Endodermal cell (in vitro differentiated cells): ENCODE results near the gene RNLS. TPM values are rescaled to one million over a fixed set of nuclear protein-coding genes. Genes with fewer than 3 reads are reported as not detected.

Experiments used
- DNase-seq: peaks from one replicate; pipeline ENCODE4 v3.0.0-alpha.2; 2017
- H3K27ac ChIP-seq: 2 replicates; pipeline ENCODE4 v1.5.1; 2013; ENCODE audit warnings: mild to moderate bottlenecking, low read depth, low read length, moderate library complexity
- H3K27me3 ChIP-seq: 2 replicates; pipeline ENCODE4 v1.6.1; 2013; ENCODE audit warnings: mild to moderate bottlenecking, low read length, moderate library complexity; ENCODE audit not compliant: insufficient read depth, control insufficient read depth, poor library complexity, severe bottlenecking
- H3K36me3 ChIP-seq: 2 replicates; pipeline ENCODE4 v1.7.0; 2013; ENCODE audit warnings: mild to moderate bottlenecking, low read length, moderate library complexity; ENCODE audit not compliant: control insufficient read depth, insufficient read depth
- H3K4me1 ChIP-seq: one replicate; pipeline ENCODE4 v1.7.0; 2013; ENCODE audit warnings: low read length; ENCODE audit not compliant: control insufficient read depth, insufficient read depth
- H3K4me3 ChIP-seq: 2 replicates; pipeline ENCODE4 v1.5.1; 2013; ENCODE audit warnings: mild to moderate bottlenecking, low read length, moderate library complexity
- H3K9ac ChIP-seq: 2 replicates; pipeline ENCODE4 v1.6.1; 2013; ENCODE audit warnings: mild to moderate bottlenecking, low read length, moderate library complexity; ENCODE audit not compliant: poor library complexity, severe bottlenecking; ENCODE audit errors: extremely low read depth
- H3K9me3 ChIP-seq: 2 replicates; pipeline ENCODE4 v1.6.1; 2013; ENCODE audit warnings: mild to moderate bottlenecking, low read length, moderate library complexity; ENCODE audit not compliant: control insufficient read depth
- H3K27ac Mint-ChIP-seq: 2 replicates; pipeline ENCODE4 v1.8.0; 2020; ENCODE audit warnings: mixed read lengths
- H3K27me3 Mint-ChIP-seq: 2 replicates; pipeline ENCODE4 v1.8.0; 2021; ENCODE audit warnings: mild to moderate bottlenecking, mixed read lengths; ENCODE audit not compliant: insufficient read depth
- H3K36me3 Mint-ChIP-seq: 2 replicates; pipeline ENCODE4 v1.8.0; 2020; ENCODE audit warnings: low read depth, mixed read lengths
- H3K4me1 Mint-ChIP-seq: 2 replicates; pipeline ENCODE4 v1.8.0; 2020; ENCODE audit warnings: mixed read lengths
- H3K4me3 Mint-ChIP-seq: 2 replicates; pipeline ENCODE4 v1.8.0; 2020; ENCODE audit warnings: mild to moderate bottlenecking, moderate library complexity, mixed read lengths
- H3K9me3 Mint-ChIP-seq: 2 replicates; pipeline ENCODE4 v1.8.0; 2020; ENCODE audit warnings: mild to moderate bottlenecking, mixed read lengths
- WGBS, 2 experiments: methylation state at CpG; one replicate each; pipeline versions ENCODE4 v1.1.5 to v1.1.7; 2013; ENCODE audit warnings: missing lambda C conversion rate in 2 of 2, mixed read lengths in 1 of 2; ENCODE audit not compliant: insufficient coverage in 1 of 2, insufficient read length in 1 of 2; 5-methylcytosine and 5-hydroxymethylcytosine counted together
- total RNA-seq, 2 donors: library from RNA; stranded (reverse); fragmentation: NEBNext Ultra II Directional in 1 of 2; extraction: Animal tissue kit (Norgen Biotek cat#: 25700) in 1 of 2; gene quantifications; 2 replicates in 1 of 2; 3 replicates in 1 of 2; pipeline ENCODE4 v1.2.1, GENCODE V29; 2021
- TF ChIP-seq, protein P1 (sequence below): fragments of 200-600 bp; sonication (generic); conservative IDR thresholded peaks from 2 replicates; pipeline ENCODE4 v1.5.0; 2021; ENCODE audit warnings: antibody characterized with exemption, mild to moderate bottlenecking

RNLS gene
- total RNA-seq, 2 donors from 2014 or later: 10.1 to 12.3 TPM

DNA sequence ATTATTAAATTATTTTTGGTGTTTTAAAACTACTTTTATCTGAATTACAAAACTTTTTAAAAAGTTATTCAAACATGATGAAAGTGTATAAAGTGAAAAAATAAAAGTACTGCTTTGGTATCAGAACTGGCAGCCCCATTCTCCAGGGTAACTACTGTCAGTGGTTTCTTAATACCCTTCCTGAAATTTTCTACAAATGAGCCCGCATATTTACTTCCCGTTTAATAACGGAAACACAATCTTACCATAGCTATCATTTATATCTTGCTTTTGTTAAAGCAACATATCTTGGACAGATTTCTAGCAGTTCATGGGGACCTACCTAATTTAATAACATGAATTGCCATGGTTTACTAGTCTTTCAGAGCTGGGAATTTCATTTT is 249.9 kb downstream of the RNLS start:
- no peaks in the 10 kb centered on the region for H3K36me3 Mint-ChIP-seq
- 93 to 100% methylated on average over 3 of the region's 3 CpGs for WGBS, 2 experiments
- Histone ChIP-seq H3K4me1 (no peaks in the 10 kb centered on the region), H3K9me3 (no peaks in the 10 kb centered on the region), H3K9ac (no peak overlapping the region), H3K36me3 (no peaks in the 10 kb centered on the region), H3K4me3 (no peak overlapping the region), H3K27ac (no peak overlapping the region), H3K27me3 (peaks cover 39% of the 10 kb centered on the region)
- no peak overlapping the region for H3K27ac Mint-ChIP-seq
- no peak for DNase-seq
- TF ChIP-seq, protein P1, sequence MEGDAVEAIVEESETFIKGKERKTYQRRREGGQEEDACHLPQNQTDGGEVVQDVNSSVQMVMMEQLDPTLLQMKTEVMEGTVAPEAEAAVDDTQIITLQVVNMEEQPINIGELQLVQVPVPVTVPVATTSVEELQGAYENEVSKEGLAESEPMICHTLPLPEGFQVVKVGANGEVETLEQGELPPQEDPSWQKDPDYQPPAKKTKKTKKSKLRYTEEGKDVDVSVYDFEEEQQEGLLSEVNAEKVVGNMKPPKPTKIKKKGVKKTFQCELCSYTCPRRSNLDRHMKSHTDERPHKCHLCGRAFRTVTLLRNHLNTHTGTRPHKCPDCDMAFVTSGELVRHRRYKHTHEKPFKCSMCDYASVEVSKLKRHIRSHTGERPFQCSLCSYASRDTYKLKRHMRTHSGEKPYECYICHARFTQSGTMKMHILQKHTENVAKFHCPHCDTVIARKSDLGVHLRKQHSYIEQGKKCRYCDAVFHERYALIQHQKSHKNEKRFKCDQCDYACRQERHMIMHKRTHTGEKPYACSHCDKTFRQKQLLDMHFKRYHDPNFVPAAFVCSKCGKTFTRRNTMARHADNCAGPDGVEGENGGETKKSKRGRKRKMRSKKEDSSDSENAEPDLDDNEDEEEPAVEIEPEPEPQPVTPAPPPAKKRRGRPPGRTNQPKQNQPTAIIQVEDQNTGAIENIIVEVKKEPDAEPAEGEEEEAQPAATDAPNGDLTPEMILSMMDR: no peak
- peaks cover 22% of the 10 kb centered on the region for H3K27me3 Mint-ChIP-seq
- H3K4me1 Mint-ChIP-seq: peaks cover 11% of the 10 kb centered on the region
- H3K9me3 Mint-ChIP-seq: no peaks in the 10 kb centered on the region
- H3K4me3 Mint-ChIP-seq: no peak overlapping the region

DNA sequence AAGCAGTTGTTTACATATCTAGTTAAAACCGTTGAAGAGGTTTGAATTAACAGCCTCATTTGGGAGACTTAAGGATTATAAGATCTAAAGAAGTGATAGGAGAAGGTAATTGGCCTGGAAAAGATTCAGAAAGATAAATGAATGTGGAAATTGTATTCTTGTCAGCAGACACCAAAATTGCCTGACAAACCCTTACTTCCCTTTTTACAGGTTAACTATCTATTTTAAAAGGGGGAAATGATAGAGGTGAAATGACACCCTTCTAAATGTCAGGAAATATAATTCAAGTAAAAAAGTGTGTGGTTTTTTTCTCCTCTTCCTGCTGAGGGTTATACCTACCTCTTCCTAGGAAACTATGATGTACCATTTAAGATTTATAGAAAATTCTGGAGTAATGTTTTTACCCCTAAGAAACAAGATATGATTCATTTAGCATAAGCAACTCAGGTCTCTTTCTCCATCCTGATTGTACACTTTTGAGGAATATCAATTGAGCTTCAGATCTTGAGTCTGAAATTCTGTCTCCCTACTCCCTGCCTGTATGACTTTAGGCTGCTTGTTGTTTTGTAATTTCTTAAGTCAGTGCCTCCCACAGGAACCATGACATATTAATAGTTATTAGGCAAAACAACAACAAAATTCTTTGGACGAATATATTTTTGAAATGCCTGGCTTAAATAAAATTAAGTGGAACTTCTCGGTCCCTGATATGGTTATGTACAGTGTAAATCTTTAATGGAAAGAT is 250.4 kb downstream of the RNLS start:
- H3K4me1 Mint-ChIP-seq: peaks cover 11% of the 10 kb centered on the region
- no peaks in the 10 kb centered on the region for H3K9me3 Mint-ChIP-seq
- no peaks in the 10 kb centered on the region for H3K36me3 ChIP-seq
- H3K4me3 ChIP-seq: no peak overlapping the region
- peaks cover 39% of the 10 kb centered on the region for H3K27me3 ChIP-seq
- H3K27me3 Mint-ChIP-seq: peaks cover 22% of the 10 kb centered on the region
- no peaks in the 10 kb centered on the region for H3K4me1 ChIP-seq
- H3K36me3 Mint-ChIP-seq: no peaks in the 10 kb centered on the region
- no peak overlapping the region for H3K27ac ChIP-seq
- WGBS, 2 experiments: 80 to 86% methylated on average over 1 to 3 of the region's 3 CpGs
- no peak overlapping the region for H3K27ac Mint-ChIP-seq
- TF ChIP-seq, protein P1: no peak
- H3K4me3 Mint-ChIP-seq: no peak overlapping the region
- no peaks in the 10 kb centered on the region for H3K9me3 ChIP-seq
- H3K9ac ChIP-seq: no peak overlapping the region
- no peak for DNase-seq

- Histone ChIP-seq H3K36me3 (no peaks in the 10 kb centered on the region), H3K27me3 (peaks cover 39% of the 10 kb centered on the region), H3K9ac (no peak overlapping the region), H3K27ac (no peak overlapping the region), H3K9me3 (no peaks in the 10 kb centered on the region), H3K4me3 (no peak overlapping the region), H3K4me1 (no peaks in the 10 kb centered on the region)
- no peaks in the 10 kb centered on the region for H3K9me3 Mint-ChIP-seq
- 80% methylated on average over 1 of the region's 1 CpG; no CpG with 5 or more reads in 1 of the 2 experiments for WGBS, 2 experiments
- DNase-seq: no peak
- peaks cover 29% of the 10 kb centered on the region for H3K27me3 Mint-ChIP-seq
- H3K36me3 Mint-ChIP-seq: no peaks in the 10 kb centered on the region
- H3K27ac Mint-ChIP-seq: no peak overlapping the region
- TF ChIP-seq, protein P1: no peak
- peaks cover 11% of the 10 kb centered on the region for H3K4me1 Mint-ChIP-seq
- H3K4me3 Mint-ChIP-seq: no peak overlapping the region
These were observed 252.9 kb downstream of the RNLS start for GRCh38 chr10:88330174-88330573.
